ENCODE measurements around the gene HDAC5.
A peak's percentile ranks its signal among the peaks of the same experiment; 100 is the strongest.

The HDAC5 gene

GRCh38 chr17:44070455-44071197, 52.8 kb downstream of the HDAC5 start, which contains the start of gene G6PC3 (continued):
- TF ChIP-seq ZNF621 (tag by site-specific recombination; IDR thresholded peaks at IDR 0.05) (no peak), ZNF529 (tag by site-specific recombination; IDR thresholded peaks at IDR 0.05; ENCODE audit: insufficient replicate concordance) (no peak), KLF7 (tag by site-specific recombination; IDR thresholded peaks at IDR 0.05; ENCODE audit: borderline replicate concordance) (peak; percentile 49; the same call in 1 of the 2 replicates), ZNF629 (tag by site-specific recombination; IDR thresholded peaks at IDR 0.05) (peak; percentile 67; the same call in 1 of the 2 replicates), ZBTB49 (tag by site-specific recombination; IDR thresholded peaks at IDR 0.05; ENCODE audit: low read depth) (no peak), ZNF571 (tag by site-specific recombination; IDR thresholded peaks at IDR 0.05) (no peak), ZNF23 (tag by site-specific recombination; IDR thresholded peaks at IDR 0.05; ENCODE audit: borderline replicate concordance) (no peak), SETDB1 (IDR thresholded peaks at IDR 0.05; ENCODE audit: insufficient read length, low read length) (no peak), GLI4 (tag by site-specific recombination; IDR thresholded peaks at IDR 0.05) (no peak), ZBTB6 (tag by site-specific recombination; IDR thresholded peaks at IDR 0.05) (0 out of 2 replicates have a peak, but pooled peaks have one; percentile 47), ZNF280D (tag by site-specific recombination; IDR thresholded peaks at IDR 0.05) (no peak), ZNF768 (tag by site-specific recombination; IDR thresholded peaks at IDR 0.05) (no peak), ZNF670 (tag by site-specific recombination; IDR thresholded peaks at IDR 0.05; ENCODE audit: low read depth) (no peak), ZNF510 (tag by site-specific recombination; IDR thresholded peaks at IDR 0.05; ENCODE audit: insufficient replicate concordance) (no peak), ZNF350 (tag by site-specific recombination; IDR thresholded peaks at IDR 0.05) (no peak), ZNF354C (tag by site-specific recombination; IDR thresholded peaks at IDR 0.05; ENCODE audit: borderline replicate concordance, low read depth) (no peak), ZNF19 (tag by site-specific recombination; IDR thresholded peaks at IDR 0.05; ENCODE audit: low read depth) (no peak), TSHZ1 (tag by site-specific recombination; IDR thresholded peaks at IDR 0.05; ENCODE audit: borderline replicate concordance) (no peak)
- TF ChIP-seq, protein P1, sequence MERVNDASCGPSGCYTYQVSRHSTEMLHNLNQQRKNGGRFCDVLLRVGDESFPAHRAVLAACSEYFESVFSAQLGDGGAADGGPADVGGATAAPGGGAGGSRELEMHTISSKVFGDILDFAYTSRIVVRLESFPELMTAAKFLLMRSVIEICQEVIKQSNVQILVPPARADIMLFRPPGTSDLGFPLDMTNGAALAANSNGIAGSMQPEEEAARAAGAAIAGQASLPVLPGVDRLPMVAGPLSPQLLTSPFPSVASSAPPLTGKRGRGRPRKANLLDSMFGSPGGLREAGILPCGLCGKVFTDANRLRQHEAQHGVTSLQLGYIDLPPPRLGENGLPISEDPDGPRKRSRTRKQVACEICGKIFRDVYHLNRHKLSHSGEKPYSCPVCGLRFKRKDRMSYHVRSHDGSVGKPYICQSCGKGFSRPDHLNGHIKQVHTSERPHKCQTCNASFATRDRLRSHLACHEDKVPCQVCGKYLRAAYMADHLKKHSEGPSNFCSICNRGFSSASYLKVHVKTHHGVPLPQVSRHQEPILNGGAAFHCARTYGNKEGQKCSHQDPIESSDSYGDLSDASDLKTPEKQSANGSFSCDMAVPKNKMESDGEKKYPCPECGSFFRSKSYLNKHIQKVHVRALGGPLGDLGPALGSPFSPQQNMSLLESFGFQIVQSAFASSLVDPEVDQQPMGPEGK (tag by site-specific recombination; IDR thresholded peaks at IDR 0.05), result peak; percentile 61
